Panc1 (cell line): ENCODE data around the gene AFF2.

Experiments used
- POLR2AphosphoS5 ChIP-seq: IDR thresholded peaks from 2 replicates; pipeline ENCODE4 v1.6.1; 2012; ENCODE audit warnings: mild to moderate bottlenecking, low read depth, low read length, moderate library complexity
- TF ChIP-seq, protein P1 (sequence below): fragments of 450-650 bp; IDR thresholded peaks from 2 replicates; pipeline ENCODE4 v1.5.1; 2017; ENCODE audit warnings: mild to moderate bottlenecking

DNA sequence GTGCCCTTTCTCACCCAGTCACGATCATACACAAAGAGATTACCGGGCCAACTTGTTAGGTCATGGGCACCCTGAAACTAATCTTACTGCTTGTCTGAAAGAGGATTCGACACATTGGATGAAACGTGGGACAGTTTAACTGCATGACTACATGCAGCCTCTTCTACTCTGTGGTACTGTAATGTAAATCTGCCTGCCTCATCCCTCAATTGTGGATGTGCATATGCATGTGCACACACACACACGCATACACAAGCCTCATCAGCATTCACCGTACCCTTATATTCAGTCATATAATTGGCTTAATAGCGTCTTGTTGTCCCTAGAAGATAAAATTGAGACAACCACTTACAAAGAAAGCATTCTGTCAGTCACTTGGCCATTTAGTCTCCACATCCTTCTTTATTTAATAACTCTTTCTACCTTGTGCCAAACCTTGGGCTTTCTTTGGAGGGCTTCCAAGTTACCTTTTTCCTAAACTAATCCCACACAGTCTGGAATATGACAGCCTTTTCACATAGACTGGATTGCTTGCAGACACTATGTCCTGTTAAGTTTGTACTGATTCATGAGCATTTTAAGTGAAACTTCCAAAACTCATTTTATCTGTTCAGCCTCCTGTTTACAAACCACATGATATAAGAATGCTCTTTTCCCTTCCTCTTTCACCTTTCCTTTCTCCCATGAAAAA is 132.9 kb downstream of the AFF2 start:
- TF ChIP-seq, protein P1, sequence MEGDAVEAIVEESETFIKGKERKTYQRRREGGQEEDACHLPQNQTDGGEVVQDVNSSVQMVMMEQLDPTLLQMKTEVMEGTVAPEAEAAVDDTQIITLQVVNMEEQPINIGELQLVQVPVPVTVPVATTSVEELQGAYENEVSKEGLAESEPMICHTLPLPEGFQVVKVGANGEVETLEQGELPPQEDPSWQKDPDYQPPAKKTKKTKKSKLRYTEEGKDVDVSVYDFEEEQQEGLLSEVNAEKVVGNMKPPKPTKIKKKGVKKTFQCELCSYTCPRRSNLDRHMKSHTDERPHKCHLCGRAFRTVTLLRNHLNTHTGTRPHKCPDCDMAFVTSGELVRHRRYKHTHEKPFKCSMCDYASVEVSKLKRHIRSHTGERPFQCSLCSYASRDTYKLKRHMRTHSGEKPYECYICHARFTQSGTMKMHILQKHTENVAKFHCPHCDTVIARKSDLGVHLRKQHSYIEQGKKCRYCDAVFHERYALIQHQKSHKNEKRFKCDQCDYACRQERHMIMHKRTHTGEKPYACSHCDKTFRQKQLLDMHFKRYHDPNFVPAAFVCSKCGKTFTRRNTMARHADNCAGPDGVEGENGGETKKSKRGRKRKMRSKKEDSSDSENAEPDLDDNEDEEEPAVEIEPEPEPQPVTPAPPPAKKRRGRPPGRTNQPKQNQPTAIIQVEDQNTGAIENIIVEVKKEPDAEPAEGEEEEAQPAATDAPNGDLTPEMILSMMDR, result no peak
- TF ChIP-seq POLR2AphosphoS5, result no peak
